HEK293 (cell line): ENCODE measurements around the gene N4BP3.

ENCODE experiments used
- YY1 ChIP-seq: fragments of 450-650 bp; formaldehyde crosslinking; IDR thresholded peaks from 2 replicates; pipeline ENCODE4 v1.5.1; 2018; ENCODE audit warnings: missing biosample characterization, missing genetic modification characterization
- ZBTB1 ChIP-seq: fragments of 450-650 bp; formaldehyde crosslinking; IDR thresholded peaks from 2 replicates; pipeline ENCODE4 v1.5.1; 2016; ENCODE audit warnings: missing biosample characterization, missing genetic modification characterization
- ZNF138 ChIP-seq: fragments of 450-650 bp; formaldehyde crosslinking; IDR thresholded peaks from 2 replicates; pipeline ENCODE4 v1.5.1; 2016; ENCODE audit warnings: missing biosample characterization, missing genetic modification characterization, borderline replicate concordance
- ZNF341 ChIP-seq: fragments of 450-650 bp; formaldehyde crosslinking; IDR thresholded peaks from 2 replicates; pipeline ENCODE4; 2016; ENCODE audit warnings: low read depth, missing biosample characterization, missing genetic modification characterization
- ZNF354C ChIP-seq: fragments of 450-650 bp; formaldehyde crosslinking; IDR thresholded peaks from 2 replicates; pipeline ENCODE4 v1.5.1; 2016; ENCODE audit warnings: missing biosample characterization, missing genetic modification characterization, low read depth, borderline replicate concordance
- ZNF391 ChIP-seq: fragments of 450-650 bp; formaldehyde crosslinking; IDR thresholded peaks from 2 replicates; pipeline ENCODE4 v1.5.1; 2016; ENCODE audit warnings: low read depth, missing biosample characterization, missing genetic modification characterization, borderline replicate concordance
- TF ChIP-seq, protein P1 (sequence below): fragments of 450-650 bp; formaldehyde crosslinking; IDR thresholded peaks from 2 replicates; pipeline ENCODE4 v1.5.1; 2016; ENCODE audit warnings: missing biosample characterization, missing genetic modification characterization
- TF ChIP-seq, protein P2 (sequence below): sonication (generic); formaldehyde crosslinking; IDR thresholded peaks from 2 replicates; pipeline ENCODE4 v1.8.1; 2022; ENCODE audit warnings: mild to moderate bottlenecking, moderate library complexity, missing genetic modification reagents
- TF ChIP-seq, protein P3 (sequence below): fragments of 450-650 bp; IDR thresholded peaks from 2 replicates; pipeline ENCODE4 v1.5.1; 2018; ENCODE audit warnings: missing biosample characterization, missing genetic modification characterization
- TF ChIP-seq, protein P4 (sequence below): fragments of 450-650 bp; formaldehyde crosslinking; IDR thresholded peaks from 2 replicates; pipeline ENCODE4 v1.5.1; 2016; ENCODE audit warnings: missing biosample characterization, missing genetic modification characterization
- TF ChIP-seq, protein P5 (sequence below): fragments of 450-650 bp; formaldehyde crosslinking; IDR thresholded peaks from 2 replicates; pipeline ENCODE4 v1.5.1; 2016; ENCODE audit warnings: missing biosample characterization, missing genetic modification characterization

DNA sequence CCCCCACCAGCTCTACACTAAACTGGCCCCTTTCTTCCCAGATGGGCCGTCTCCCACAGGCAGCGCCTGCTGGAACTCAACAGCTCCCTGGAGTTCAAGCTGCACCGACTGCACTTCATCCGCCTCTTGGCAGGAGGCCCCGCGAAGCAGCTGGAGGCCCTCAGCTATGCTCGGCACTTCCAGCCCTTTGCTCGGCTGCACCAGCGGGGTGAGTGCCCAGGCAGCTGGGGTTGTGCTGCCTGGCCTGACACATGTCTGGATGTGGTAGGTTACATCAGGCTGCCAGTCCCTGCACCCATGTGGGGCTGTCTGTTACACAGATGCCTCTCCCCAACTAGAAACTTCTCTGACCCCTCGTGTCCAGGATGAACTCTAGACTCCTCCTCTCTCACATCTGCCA is 30.6 kb downstream of the N4BP3 start:
- TF ChIP-seq, protein P1, sequence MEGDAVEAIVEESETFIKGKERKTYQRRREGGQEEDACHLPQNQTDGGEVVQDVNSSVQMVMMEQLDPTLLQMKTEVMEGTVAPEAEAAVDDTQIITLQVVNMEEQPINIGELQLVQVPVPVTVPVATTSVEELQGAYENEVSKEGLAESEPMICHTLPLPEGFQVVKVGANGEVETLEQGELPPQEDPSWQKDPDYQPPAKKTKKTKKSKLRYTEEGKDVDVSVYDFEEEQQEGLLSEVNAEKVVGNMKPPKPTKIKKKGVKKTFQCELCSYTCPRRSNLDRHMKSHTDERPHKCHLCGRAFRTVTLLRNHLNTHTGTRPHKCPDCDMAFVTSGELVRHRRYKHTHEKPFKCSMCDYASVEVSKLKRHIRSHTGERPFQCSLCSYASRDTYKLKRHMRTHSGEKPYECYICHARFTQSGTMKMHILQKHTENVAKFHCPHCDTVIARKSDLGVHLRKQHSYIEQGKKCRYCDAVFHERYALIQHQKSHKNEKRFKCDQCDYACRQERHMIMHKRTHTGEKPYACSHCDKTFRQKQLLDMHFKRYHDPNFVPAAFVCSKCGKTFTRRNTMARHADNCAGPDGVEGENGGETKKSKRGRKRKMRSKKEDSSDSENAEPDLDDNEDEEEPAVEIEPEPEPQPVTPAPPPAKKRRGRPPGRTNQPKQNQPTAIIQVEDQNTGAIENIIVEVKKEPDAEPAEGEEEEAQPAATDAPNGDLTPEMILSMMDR: no peak
- TF ChIP-seq ZBTB1 (tag by site-specific recombination) (no peak), YY1 (tag by site-specific recombination) (no peak), ZNF341 (no peak), ZNF391 (tag by site-specific recombination) (no peak), ZNF354C (no peak), ZNF138 (tag by site-specific recombination) (no peak)
- TF ChIP-seq, protein P2, sequence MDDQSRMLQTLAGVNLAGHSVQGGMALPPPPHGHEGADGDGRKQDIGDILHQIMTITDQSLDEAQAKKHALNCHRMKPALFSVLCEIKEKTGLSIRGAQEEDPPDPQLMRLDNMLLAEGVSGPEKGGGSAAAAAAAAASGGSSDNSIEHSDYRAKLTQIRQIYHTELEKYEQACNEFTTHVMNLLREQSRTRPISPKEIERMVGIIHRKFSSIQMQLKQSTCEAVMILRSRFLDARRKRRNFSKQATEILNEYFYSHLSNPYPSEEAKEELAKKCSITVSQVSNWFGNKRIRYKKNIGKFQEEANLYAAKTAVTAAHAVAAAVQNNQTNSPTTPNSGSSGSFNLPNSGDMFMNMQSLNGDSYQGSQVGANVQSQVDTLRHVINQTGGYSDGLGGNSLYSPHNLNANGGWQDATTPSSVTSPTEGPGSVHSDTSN (CRISPR knock-in tag): no peak
- TF ChIP-seq, protein P3, sequence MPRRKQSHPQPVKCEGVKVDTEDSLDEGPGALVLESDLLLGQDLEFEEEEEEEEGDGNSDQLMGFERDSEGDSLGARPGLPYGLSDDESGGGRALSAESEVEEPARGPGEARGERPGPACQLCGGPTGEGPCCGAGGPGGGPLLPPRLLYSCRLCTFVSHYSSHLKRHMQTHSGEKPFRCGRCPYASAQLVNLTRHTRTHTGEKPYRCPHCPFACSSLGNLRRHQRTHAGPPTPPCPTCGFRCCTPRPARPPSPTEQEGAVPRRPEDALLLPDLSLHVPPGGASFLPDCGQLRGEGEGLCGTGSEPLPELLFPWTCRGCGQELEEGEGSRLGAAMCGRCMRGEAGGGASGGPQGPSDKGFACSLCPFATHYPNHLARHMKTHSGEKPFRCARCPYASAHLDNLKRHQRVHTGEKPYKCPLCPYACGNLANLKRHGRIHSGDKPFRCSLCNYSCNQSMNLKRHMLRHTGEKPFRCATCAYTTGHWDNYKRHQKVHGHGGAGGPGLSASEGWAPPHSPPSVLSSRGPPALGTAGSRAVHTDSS (tag by site-specific recombination): no peak
- TF ChIP-seq, protein P4, sequence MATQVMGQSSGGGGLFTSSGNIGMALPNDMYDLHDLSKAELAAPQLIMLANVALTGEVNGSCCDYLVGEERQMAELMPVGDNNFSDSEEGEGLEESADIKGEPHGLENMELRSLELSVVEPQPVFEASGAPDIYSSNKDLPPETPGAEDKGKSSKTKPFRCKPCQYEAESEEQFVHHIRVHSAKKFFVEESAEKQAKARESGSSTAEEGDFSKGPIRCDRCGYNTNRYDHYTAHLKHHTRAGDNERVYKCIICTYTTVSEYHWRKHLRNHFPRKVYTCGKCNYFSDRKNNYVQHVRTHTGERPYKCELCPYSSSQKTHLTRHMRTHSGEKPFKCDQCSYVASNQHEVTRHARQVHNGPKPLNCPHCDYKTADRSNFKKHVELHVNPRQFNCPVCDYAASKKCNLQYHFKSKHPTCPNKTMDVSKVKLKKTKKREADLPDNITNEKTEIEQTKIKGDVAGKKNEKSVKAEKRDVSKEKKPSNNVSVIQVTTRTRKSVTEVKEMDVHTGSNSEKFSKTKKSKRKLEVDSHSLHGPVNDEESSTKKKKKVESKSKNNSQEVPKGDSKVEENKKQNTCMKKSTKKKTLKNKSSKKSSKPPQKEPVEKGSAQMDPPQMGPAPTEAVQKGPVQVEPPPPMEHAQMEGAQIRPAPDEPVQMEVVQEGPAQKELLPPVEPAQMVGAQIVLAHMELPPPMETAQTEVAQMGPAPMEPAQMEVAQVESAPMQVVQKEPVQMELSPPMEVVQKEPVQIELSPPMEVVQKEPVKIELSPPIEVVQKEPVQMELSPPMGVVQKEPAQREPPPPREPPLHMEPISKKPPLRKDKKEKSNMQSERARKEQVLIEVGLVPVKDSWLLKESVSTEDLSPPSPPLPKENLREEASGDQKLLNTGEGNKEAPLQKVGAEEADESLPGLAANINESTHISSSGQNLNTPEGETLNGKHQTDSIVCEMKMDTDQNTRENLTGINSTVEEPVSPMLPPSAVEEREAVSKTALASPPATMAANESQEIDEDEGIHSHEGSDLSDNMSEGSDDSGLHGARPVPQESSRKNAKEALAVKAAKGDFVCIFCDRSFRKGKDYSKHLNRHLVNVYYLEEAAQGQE: no peak
- TF ChIP-seq, protein P5, sequence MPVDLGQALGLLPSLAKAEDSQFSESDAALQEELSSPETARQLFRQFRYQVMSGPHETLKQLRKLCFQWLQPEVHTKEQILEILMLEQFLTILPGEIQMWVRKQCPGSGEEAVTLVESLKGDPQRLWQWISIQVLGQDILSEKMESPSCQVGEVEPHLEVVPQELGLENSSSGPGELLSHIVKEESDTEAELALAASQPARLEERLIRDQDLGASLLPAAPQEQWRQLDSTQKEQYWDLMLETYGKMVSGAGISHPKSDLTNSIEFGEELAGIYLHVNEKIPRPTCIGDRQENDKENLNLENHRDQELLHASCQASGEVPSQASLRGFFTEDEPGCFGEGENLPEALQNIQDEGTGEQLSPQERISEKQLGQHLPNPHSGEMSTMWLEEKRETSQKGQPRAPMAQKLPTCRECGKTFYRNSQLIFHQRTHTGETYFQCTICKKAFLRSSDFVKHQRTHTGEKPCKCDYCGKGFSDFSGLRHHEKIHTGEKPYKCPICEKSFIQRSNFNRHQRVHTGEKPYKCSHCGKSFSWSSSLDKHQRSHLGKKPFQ (tag by site-specific recombination): no peak
